ENCODE results near the gene LSAMP. TPM values are rescaled to one million over a fixed set of nuclear protein-coding genes. Genes with fewer than 3 reads are reported as not detected.

The LSAMP gene
- polyA plus RNA-seq, 2 of the 4 experiments (the other 2 are of a cell fraction) = 0.12 to 0.53 TPM

GRCh38 chr3:116270056-116270455, 175.2 kb downstream of the LSAMP start:
- CTCF ChIA-PET = no interaction called here
- POLR2A ChIA-PET = no interaction called here
- FAIRE-seq (no peak), DNase-seq (ENCODE audit: low read depth in 1 of 2, low spot score in 1 of 2) (no peak), ATAC-seq (no peak)
- Histone ChIP-seq H3K27ac (no peak overlapping the region), H3K4me3 (no peak overlapping the region), H3K4me1 (no peaks in the 10 kb centered on the region), H3K4me2 (no peak overlapping the region), H3K9me3 (no peaks in the 10 kb centered on the region)
- 16% methylated on average over 2 of the region's 2 CpGs for WGBS (ENCODE audit: missing lambda C conversion rate)
- TF ChIP-seq BHLHE40 (IDR thresholded peaks at IDR 0.05; ENCODE audit: low read depth, low read length) (no peak), FOSB (CRISPR knock-in tag; IDR thresholded peaks at IDR 0.05) (no peak), TP53 (CRISPR knock-in tag; IDR thresholded peaks at IDR 0.05) (no peak), EHF (CRISPR knock-in tag; IDR thresholded peaks at IDR 0.05) (no peak), USF2 (IDR thresholded peaks at IDR 0.05) (no peak)

GRCh38 chr3:116267116-116267515, 178.2 kb downstream of the LSAMP start:
- WGBS (ENCODE audit: missing lambda C conversion rate) = 4% methylated on average over 1 of the region's 1 CpG
- TF ChIP-seq SREBF2 (IDR thresholded peaks at IDR 0.05) = no peak
- no peak for TF ChIP-seq POLR2A (IDR thresholded peaks at IDR 0.05; ENCODE audit: low read length)
- no peak for TF ChIP-seq CHD4 (IDR thresholded peaks at IDR 0.05; ENCODE audit: borderline replicate concordance)
- TF ChIP-seq NFE2L2 (conservative IDR thresholded peaks at IDR 0.05; ENCODE audit: low read length) = no peak
- no peak for TF ChIP-seq MAX (IDR thresholded peaks at IDR 0.05)
- TF ChIP-seq MAFK (IDR thresholded peaks at IDR 0.05; ENCODE audit: partially characterized antibody) = no peak
- TF ChIP-seq EHF (CRISPR knock-in tag; IDR thresholded peaks at IDR 0.05) = no peak
- TF ChIP-seq TFCP2L1 (CRISPR knock-in tag; IDR thresholded peaks at IDR 0.05) = no peak
- TF ChIP-seq ESRRA (IDR thresholded peaks at IDR 0.05; ENCODE audit: borderline replicate concordance, low read length) = no peak
- Histone ChIP-seq H3K9me3 (no peaks in the 10 kb centered on the region), H3K4me1 (no peaks in the 10 kb centered on the region), H3K27ac (no peak overlapping the region), H3K4me3 (no peak overlapping the region), H3K4me2 (no peak overlapping the region)
- ATAC-seq (no peak), DNase-seq (ENCODE audit: low read depth in 1 of 2, low spot score in 1 of 2) (no peak), FAIRE-seq (no peak)
- CTCF ChIA-PET = interaction anchor here (0.6 to 1.5 kb wide), 2 partner anchors 9 to 142 kb away, joined by 3 to 4 read pairs; no protein-coding TSS in a partner anchor
- POLR2A ChIA-PET = no interaction called here

- Histone ChIP-seq H3K4me2 (no peak overlapping the region), H3K4me1 (no peaks in the 10 kb centered on the region), H3K27ac (no peak overlapping the region), H3K9me3 (no peaks in the 10 kb centered on the region), H3K4me3 (no peak overlapping the region)
- POLR2A ChIA-PET = no interaction called here
- CTCF ChIA-PET = no interaction called here
- FAIRE-seq = no peak
- WGBS (ENCODE audit: missing lambda C conversion rate) = 5% methylated on average over 1 of the region's 1 CpG
- no peak for ATAC-seq
- no peak for DNase-seq (ENCODE audit: low read depth in 1 of 2, low spot score in 1 of 2)
- TF ChIP-seq MAX (IDR thresholded peaks at IDR 0.05) = no peak
- TF ChIP-seq RNF2 (IDR thresholded peaks at IDR 0.05; ENCODE audit: borderline replicate concordance, low read depth) = no peak
- no peak for TF ChIP-seq EP300 (IDR thresholded peaks at IDR 0.05)
- no peak for TF ChIP-seq CHD4 (IDR thresholded peaks at IDR 0.05; ENCODE audit: borderline replicate concordance)
- TF ChIP-seq BCL3 (IDR thresholded peaks at IDR 0.05) = no peak
- no peak for TF ChIP-seq MYC (IDR thresholded peaks at IDR 0.05; ENCODE audit: borderline replicate concordance, low read length)
- no peak for TF ChIP-seq E2F6 (IDR thresholded peaks at IDR 0.05; ENCODE audit: borderline replicate concordance, low read depth)
- TF ChIP-seq HOXB5 (CRISPR knock-in tag; IDR thresholded peaks at IDR 0.05) = no peak
- TF ChIP-seq PHF8 (IDR thresholded peaks at IDR 0.05; ENCODE audit: borderline replicate concordance, low read depth) = no peak
- no peak for TF ChIP-seq ZSCAN20 (CRISPR knock-in tag; IDR thresholded peaks at IDR 0.05)
- TF ChIP-seq ZNF302 (CRISPR knock-in tag; IDR thresholded peaks at IDR 0.05) = no peak
- no peak for TF ChIP-seq HEYL (CRISPR knock-in tag; IDR thresholded peaks at IDR 0.05)
- TF ChIP-seq JUN (IDR thresholded peaks at IDR 0.05) = no peak
- no peak for TF ChIP-seq CBX8 (IDR thresholded peaks at IDR 0.05)
Measured at GRCh38 chr3:116265976-116266584, 179.2 kb downstream of the LSAMP start.
